WTC11 (cell line): ENCODE data around the gene ROR2. TPM values are rescaled to one million over a fixed set of nuclear protein-coding genes. Genes with fewer than 3 reads are reported as not detected.

Experiments
- ATAC-seq: fragments of 200-7000 bp; cut with Tn5 transposase; 2 replicates; pipeline ENCODE4 v1.10.0; 2021; ENCODE audit warnings: mild to moderate bottlenecking, moderate library complexity
- CTCF ChIA-PET: fragments of 300-600 bp; sonication (Branson Sonifier 250); formaldehyde crosslinking; loops from one replicate; lab custom pipeline; 2021; ENCODE audit warnings: antibody characterized with exemption; lab: Charles Lee
- POLR2A ChIA-PET: fragments of 350-600 bp; sonication (Branson Sonifier 250); formaldehyde crosslinking; loops from one replicate; lab custom pipeline; 2021; ENCODE audit warnings: antibody characterized with exemption; lab: Charles Lee
- DNase-seq: peaks from one replicate; pipeline ENCODE4 v3.0.0; 2021; ENCODE audit warnings: low spot score
- H3K27ac Mint-ChIP-seq: 2 replicates; pipeline ENCODE4 v1.8.0; 2021; ENCODE audit warnings: mixed read lengths
- H3K27me3 Mint-ChIP-seq: 2 replicates; pipeline ENCODE4 v1.8.0; 2021; ENCODE audit warnings: low read depth, mild to moderate bottlenecking, moderate library complexity, mixed read lengths
- H3K36me3 Mint-ChIP-seq: 2 replicates; pipeline ENCODE4 v1.8.0; 2021; ENCODE audit warnings: mixed read lengths
- H3K4me1 Mint-ChIP-seq: 2 replicates; pipeline ENCODE4 v1.8.0; 2022; ENCODE audit warnings: mixed read lengths
- H3K4me3 Mint-ChIP-seq: 2 replicates; pipeline ENCODE4 v1.8.0; 2021; ENCODE audit warnings: mild to moderate bottlenecking, moderate library complexity, mixed read lengths
- H3K9me3 Mint-ChIP-seq: 2 replicates; pipeline ENCODE4 v1.8.0; 2021; ENCODE audit warnings: mixed read lengths
- ESRRA ChIP-seq: sonication (generic); formaldehyde crosslinking; IDR thresholded peaks from 2 replicates; pipeline ENCODE4 v1.8.1; 2022; ENCODE audit warnings: mild to moderate bottlenecking, missing genetic modification reagents, borderline replicate concordance
- FOXK1 ChIP-seq: sonication (generic); formaldehyde crosslinking; IDR thresholded peaks from 2 replicates; pipeline ENCODE4 v1.8.0; 2022; ENCODE audit warnings: mild to moderate bottlenecking, moderate library complexity, missing genetic modification reagents
- GTF2I ChIP-seq: fragments of 250-450 bp; sonication (Bioruptor Pico); conservative IDR thresholded peaks from 2 replicates; pipeline ENCODE4 v1.4.0; 2021; ENCODE audit warnings: mild to moderate bottlenecking
- HMGA2 ChIP-seq: fragments of 250-450 bp; sonication (Bioruptor Pico); IDR thresholded peaks from 2 replicates; pipeline ENCODE4 v1.4.0; 2021; ENCODE audit warnings: mild to moderate bottlenecking, moderate library complexity
- JUN ChIP-seq: sonication (generic); formaldehyde crosslinking; IDR thresholded peaks from 2 replicates; pipeline ENCODE4 v1.8.0; 2023; ENCODE audit warnings: mild to moderate bottlenecking, missing genetic modification reagents
- PRRX2 ChIP-seq: fragments of 250-450 bp; sonication (Bioruptor Pico); IDR thresholded peaks from 2 replicates; pipeline ENCODE4 v1.8.0; 2021; ENCODE audit warnings: mild to moderate bottlenecking
- RELA ChIP-seq: sonication (generic); formaldehyde crosslinking; IDR thresholded peaks from 2 replicates; pipeline ENCODE4 v1.8.1; 2022; ENCODE audit warnings: missing genetic modification reagents, mild to moderate bottlenecking, borderline replicate concordance
- SMAD3 ChIP-seq: sonication (generic); formaldehyde crosslinking; IDR thresholded peaks from 2 replicates; pipeline ENCODE4 v1.8.0; 2022; ENCODE audit warnings: missing genetic modification reagents, mild to moderate bottlenecking, borderline replicate concordance
- TCF7 ChIP-seq: sonication (generic); formaldehyde crosslinking; IDR thresholded peaks from 2 replicates; pipeline ENCODE4 v1.8.0; 2022; ENCODE audit warnings: mild to moderate bottlenecking, low read depth, missing genetic modification reagents, moderate library complexity
- TP53 ChIP-seq: sonication (generic); formaldehyde crosslinking; IDR thresholded peaks from 2 replicates; pipeline ENCODE4 v1.8.1; 2023; ENCODE audit warnings: mild to moderate bottlenecking, missing genetic modification reagents
- ZNF219 ChIP-seq: sonication (generic); formaldehyde crosslinking; IDR thresholded peaks from 2 replicates; pipeline ENCODE4 v1.8.0; 2023; ENCODE audit warnings: missing genetic modification reagents, mild to moderate bottlenecking, borderline replicate concordance
- ZNF317 ChIP-seq: sonication (generic); formaldehyde crosslinking; IDR thresholded peaks from 2 replicates; pipeline ENCODE4 v1.8.1; 2023; ENCODE audit warnings: low read depth, mild to moderate bottlenecking, moderate library complexity, missing genetic modification reagents, borderline replicate concordance
- ZNF671 ChIP-seq: fragments of 250-450 bp; sonication (Bioruptor Pico); IDR thresholded peaks from 2 replicates; pipeline ENCODE4 v1.8.0; 2021; ENCODE audit warnings: mild to moderate bottlenecking
- total RNA-seq: library from RNA; stranded (reverse); gene quantifications from 3 replicates; pipeline ENCODE4 v1.2.3, GENCODE V29; 2021
- TF ChIP-seq, protein P1 (sequence below): sonication (generic); formaldehyde crosslinking; conservative IDR thresholded peaks from 2 replicates; pipeline ENCODE4 v1.8.1; 2022; ENCODE audit warnings: mild to moderate bottlenecking, missing genetic modification reagents
- TF ChIP-seq, protein P2 (sequence below): sonication (generic); formaldehyde crosslinking; IDR thresholded peaks from 2 replicates; pipeline ENCODE4 v1.8.0; 2022; ENCODE audit warnings: mild to moderate bottlenecking, missing genetic modification reagents
- TF ChIP-seq, protein P3 (sequence below): fragments of 250-450 bp; sonication (Bioruptor Pico); IDR thresholded peaks from 2 replicates; pipeline ENCODE4 v2.1.2; 2022; ENCODE audit warnings: mild to moderate bottlenecking, moderate library complexity
- TF ChIP-seq, protein P4 (sequence below): sonication (generic); formaldehyde crosslinking; IDR thresholded peaks from 2 replicates; pipeline ENCODE4 v1.8.1; 2023; ENCODE audit warnings: mild to moderate bottlenecking, moderate library complexity, missing genetic modification reagents
- TF ChIP-seq, protein P5 (sequence below): sonication (generic); formaldehyde crosslinking; conservative IDR thresholded peaks from 2 replicates; pipeline ENCODE4 v1.8.1; 2023; ENCODE audit warnings: mild to moderate bottlenecking, low read depth, missing genetic modification reagents, moderate library complexity
- TF ChIP-seq, protein P6 (sequence below): sonication (generic); formaldehyde crosslinking; IDR thresholded peaks from 2 replicates; pipeline ENCODE4 v1.8.0; 2022; ENCODE audit warnings: missing genetic modification reagents

Gene ROR2
- total RNA-seq, 1 experiment from 2014 or later: 19.8 TPM

DNA sequence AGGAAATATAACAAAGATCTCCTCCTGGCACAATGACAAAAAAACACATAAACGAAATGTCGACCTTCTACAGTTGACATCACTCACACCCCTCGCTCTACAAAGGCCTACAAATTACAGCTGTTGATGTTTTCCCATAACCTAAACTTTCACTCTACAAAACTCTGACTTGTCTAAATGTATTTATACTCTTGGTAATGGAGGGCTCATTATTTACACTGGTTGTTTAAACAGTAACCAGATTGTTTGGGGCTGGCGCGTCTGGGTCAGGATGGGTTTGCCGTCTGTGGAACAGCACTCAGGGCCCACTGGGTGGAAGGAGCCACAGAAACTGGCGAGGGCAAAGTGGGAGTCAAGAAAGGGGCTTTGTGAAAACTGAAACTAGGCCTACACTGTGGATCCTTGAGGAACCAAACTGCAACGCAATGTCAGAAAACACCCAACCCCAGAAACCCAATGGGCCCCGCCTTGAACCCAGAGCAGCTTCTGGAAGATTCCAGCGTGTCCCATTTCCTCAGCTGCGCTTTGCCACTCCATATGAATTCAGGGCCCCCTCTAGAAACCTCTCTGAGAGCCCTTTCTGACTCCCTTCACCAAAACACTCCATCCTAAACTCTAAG is 136.7 kb downstream of the ROR2 start:
- TF ChIP-seq, protein P1, sequence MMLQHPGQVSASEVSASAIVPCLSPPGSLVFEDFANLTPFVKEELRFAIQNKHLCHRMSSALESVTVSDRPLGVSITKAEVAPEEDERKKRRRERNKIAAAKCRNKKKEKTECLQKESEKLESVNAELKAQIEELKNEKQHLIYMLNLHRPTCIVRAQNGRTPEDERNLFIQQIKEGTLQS (CRISPR knock-in tag): no peak
- TF ChIP-seq, protein P2, sequence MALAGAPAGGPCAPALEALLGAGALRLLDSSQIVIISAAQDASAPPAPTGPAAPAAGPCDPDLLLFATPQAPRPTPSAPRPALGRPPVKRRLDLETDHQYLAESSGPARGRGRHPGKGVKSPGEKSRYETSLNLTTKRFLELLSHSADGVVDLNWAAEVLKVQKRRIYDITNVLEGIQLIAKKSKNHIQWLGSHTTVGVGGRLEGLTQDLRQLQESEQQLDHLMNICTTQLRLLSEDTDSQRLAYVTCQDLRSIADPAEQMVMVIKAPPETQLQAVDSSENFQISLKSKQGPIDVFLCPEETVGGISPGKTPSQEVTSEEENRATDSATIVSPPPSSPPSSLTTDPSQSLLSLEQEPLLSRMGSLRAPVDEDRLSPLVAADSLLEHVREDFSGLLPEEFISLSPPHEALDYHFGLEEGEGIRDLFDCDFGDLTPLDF (CRISPR knock-in tag): no peak
- TF ChIP-seq ZNF219 (CRISPR knock-in tag) (no peak), PRRX2 (CRISPR knock-in tag) (no peak), HMGA2 (no peak), TCF7 (CRISPR knock-in tag) (no peak), FOXK1 (CRISPR knock-in tag) (no peak)
- H3K4me3 Mint-ChIP-seq: no peak overlapping the region
- ChIA-PET CTCF (no interaction called here), POLR2A (no interaction called here)
- H3K36me3 Mint-ChIP-seq: no peaks in the 10 kb centered on the region
- peak overlapping the region; percentile 3; the same call in 1 of the 2 replicates for H3K27ac Mint-ChIP-seq
- ATAC-seq: no peak
- no peak for DNase-seq
- H3K4me1 Mint-ChIP-seq: peaks cover 24% of the 10 kb centered on the region
- H3K9me3 Mint-ChIP-seq: no peaks in the 10 kb centered on the region
- no peaks in the 10 kb centered on the region for H3K27me3 Mint-ChIP-seq

DNA sequence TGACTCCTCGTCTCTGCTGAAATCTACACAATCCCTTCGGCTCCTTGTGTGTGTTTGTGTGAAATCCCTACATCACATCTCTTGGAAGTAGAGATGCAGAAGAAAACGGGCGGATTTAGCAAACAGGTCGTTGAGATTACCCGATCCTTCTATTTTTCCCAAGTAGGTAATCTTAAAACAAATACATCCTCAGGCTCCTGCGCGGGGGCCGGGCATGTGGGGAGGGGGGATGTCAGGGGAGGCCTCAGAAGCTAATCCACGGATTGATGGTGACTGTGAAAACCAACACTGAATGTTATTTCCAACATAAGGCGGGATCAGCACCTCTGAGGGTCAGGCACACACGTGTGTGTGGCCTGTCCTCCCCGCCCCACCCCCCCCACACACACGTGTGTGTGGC is 137.8 kb downstream of the ROR2 start:
- ATAC-seq (no peak), DNase-seq (no peak)
- H3K4me1 Mint-ChIP-seq: peaks cover 15% of the 10 kb centered on the region
- ChIA-PET CTCF (interaction anchor here (1.0 to 1.2 kb wide), 2 partner anchors 45 to 138 kb away, joined by 3 to 5 read pairs; no protein-coding TSS in a partner anchor), POLR2A (no interaction called here)
- H3K4me3 Mint-ChIP-seq: no peak overlapping the region
- H3K36me3 Mint-ChIP-seq: no peaks in the 10 kb centered on the region
- H3K27me3 Mint-ChIP-seq: no peaks in the 10 kb centered on the region
- H3K9me3 Mint-ChIP-seq: no peaks in the 10 kb centered on the region
- no peak overlapping the region for H3K27ac Mint-ChIP-seq
- TF ChIP-seq ESRRA (CRISPR knock-in tag) (no peak), SMAD3 (CRISPR knock-in tag) (no peak), ZNF317 (no peak), PRRX2 (CRISPR knock-in tag) (no peak), JUN (CRISPR knock-in tag) (no peak), RELA (no peak), GTF2I (CRISPR knock-in tag) (no peak)
- TF ChIP-seq, protein P3, sequence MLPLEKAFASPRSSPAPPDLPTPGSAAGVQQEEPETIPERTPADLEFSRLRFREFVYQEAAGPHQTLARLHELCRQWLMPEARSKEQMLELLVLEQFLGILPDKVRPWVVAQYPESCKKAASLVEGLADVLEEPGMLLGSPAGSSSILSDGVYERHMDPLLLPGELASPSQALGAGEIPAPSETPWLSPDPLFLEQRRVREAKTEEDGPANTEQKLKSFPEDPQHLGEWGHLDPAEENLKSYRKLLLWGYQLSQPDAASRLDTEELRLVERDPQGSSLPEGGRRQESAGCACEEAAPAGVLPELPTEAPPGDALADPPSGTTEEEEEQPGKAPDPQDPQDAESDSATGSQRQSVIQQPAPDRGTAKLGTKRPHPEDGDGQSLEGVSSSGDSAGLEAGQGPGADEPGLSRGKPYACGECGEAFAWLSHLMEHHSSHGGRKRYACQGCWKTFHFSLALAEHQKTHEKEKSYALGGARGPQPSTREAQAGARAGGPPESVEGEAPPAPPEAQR (CRISPR knock-in tag): no peak
- TF ChIP-seq, protein P4, sequence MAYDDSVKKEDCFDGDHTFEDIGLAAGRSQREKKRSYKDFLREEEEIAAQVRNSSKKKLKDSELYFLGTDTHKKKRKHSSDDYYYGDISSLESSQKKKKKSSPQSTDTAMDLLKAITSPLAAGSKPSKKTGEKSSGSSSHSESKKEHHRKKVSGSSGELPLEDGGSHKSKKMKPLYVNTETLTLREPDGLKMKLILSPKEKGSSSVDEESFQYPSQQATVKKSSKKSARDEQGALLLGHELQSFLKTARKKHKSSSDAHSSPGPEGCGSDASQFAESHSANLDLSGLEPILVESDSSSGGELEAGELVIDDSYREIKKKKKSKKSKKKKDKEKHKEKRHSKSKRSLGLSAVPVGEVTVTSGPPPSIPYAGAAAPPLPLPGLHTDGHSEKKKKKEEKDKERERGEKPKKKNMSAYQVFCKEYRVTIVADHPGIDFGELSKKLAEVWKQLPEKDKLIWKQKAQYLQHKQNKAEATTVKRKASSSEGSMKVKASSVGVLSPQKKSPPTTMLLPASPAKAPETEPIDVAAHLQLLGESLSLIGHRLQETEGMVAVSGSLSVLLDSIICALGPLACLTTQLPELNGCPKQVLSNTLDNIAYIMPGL (CRISPR knock-in tag): no peak

DNA sequence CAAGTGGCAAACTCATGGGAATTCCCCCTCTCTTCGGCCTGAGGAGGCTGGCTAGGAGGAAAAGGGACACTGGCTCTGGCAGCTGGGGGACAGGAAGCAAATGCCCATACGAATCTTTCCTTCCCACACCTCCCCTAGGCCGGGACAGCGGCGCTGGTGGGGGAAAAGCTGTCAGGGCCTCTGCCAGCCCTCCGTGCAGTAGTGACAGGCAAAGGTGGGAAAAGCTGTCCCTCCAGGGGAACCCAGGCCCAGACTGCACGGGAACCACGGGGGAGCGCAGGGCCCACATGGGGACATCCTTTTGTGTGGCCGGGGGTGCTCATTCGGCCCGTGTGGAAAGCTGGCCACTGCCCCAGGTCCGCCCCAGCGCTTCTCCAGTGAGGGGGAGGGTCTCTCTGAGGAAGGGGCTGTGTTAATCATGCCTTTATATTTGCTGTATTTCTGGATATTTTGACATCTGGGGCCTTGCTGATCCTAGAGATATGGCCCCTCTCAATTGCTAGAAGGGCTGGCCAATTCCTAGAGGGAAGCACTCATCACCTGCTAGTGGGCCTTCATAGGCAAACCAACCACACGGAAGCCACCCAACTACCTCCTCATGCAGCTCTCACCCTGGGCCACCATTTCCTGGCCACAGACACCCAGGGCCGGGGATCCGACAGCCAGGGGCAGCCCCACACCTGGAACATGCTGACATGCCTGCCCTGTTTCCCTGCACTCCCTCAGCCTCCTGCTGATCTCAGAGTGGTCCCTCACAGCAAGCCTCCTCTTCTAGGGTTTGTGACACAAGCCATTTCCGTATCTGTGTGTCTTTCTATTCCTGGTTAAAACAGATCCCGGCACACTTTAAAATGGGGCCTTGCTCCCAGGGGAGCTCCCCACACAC is 138.8 kb downstream of the ROR2 start:
- no peaks in the 10 kb centered on the region for H3K27me3 Mint-ChIP-seq
- H3K4me3 Mint-ChIP-seq: no peak overlapping the region
- H3K4me1 Mint-ChIP-seq: peaks cover 10% of the 10 kb centered on the region; the same call in 1 of the 2 replicates
- no peak for DNase-seq
- ATAC-seq: no peak
- H3K27ac Mint-ChIP-seq: peak overlapping the region; percentile 73
- CTCF ChIA-PET: interaction anchor here (1.0 to 1.2 kb wide), 2 partner anchors 46 to 139 kb away, joined by 3 to 5 read pairs; no protein-coding TSS in a partner anchor
- no peaks in the 10 kb centered on the region for H3K9me3 Mint-ChIP-seq
- POLR2A ChIA-PET: interaction anchor here (0.7 kb wide), 1 partner anchor 290 kb away, joined by 4 read pairs; no protein-coding TSS in a partner anchor
- no peaks in the 10 kb centered on the region for H3K36me3 Mint-ChIP-seq
- TF ChIP-seq, protein P5, sequence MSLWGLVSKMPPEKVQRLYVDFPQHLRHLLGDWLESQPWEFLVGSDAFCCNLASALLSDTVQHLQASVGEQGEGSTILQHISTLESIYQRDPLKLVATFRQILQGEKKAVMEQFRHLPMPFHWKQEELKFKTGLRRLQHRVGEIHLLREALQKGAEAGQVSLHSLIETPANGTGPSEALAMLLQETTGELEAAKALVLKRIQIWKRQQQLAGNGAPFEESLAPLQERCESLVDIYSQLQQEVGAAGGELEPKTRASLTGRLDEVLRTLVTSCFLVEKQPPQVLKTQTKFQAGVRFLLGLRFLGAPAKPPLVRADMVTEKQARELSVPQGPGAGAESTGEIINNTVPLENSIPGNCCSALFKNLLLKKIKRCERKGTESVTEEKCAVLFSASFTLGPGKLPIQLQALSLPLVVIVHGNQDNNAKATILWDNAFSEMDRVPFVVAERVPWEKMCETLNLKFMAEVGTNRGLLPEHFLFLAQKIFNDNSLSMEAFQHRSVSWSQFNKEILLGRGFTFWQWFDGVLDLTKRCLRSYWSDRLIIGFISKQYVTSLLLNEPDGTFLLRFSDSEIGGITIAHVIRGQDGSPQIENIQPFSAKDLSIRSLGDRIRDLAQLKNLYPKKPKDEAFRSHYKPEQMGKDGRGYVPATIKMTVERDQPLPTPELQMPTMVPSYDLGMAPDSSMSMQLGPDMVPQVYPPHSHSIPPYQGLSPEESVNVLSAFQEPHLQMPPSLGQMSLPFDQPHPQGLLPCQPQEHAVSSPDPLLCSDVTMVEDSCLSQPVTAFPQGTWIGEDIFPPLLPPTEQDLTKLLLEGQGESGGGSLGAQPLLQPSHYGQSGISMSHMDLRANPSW (CRISPR knock-in tag): no peak
- TF ChIP-seq TP53 (CRISPR knock-in tag) (no peak), ZNF671 (no peak)
- TF ChIP-seq, protein P6, sequence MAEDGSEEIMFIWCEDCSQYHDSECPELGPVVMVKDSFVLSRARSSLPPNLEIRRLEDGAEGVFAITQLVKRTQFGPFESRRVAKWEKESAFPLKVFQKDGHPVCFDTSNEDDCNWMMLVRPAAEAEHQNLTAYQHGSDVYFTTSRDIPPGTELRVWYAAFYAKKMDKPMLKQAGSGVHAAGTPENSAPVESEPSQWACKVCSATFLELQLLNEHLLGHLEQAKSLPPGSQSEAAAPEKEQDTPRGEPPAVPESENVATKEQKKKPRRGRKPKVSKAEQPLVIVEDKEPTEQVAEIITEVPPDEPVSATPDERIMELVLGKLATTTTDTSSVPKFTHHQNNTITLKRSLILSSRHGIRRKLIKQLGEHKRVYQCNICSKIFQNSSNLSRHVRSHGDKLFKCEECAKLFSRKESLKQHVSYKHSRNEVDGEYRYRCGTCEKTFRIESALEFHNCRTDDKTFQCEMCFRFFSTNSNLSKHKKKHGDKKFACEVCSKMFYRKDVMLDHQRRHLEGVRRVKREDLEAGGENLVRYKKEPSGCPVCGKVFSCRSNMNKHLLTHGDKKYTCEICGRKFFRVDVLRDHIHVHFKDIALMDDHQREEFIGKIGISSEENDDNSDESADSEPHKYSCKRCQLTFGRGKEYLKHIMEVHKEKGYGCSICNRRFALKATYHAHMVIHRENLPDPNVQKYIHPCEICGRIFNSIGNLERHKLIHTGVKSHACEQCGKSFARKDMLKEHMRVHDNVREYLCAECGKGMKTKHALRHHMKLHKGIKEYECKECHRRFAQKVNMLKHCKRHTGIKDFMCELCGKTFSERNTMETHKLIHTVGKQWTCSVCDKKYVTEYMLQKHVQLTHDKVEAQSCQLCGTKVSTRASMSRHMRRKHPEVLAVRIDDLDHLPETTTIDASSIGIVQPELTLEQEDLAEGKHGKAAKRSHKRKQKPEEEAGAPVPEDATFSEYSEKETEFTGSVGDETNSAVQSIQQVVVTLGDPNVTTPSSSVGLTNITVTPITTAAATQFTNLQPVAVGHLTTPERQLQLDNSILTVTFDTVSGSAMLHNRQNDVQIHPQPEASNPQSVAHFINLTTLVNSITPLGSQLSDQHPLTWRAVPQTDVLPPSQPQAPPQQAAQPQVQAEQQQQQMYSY (CRISPR knock-in tag): no peak
